Measurements from ENCODE around the gene GINS2. TPM values are rescaled to one million over a fixed set of nuclear protein-coding genes. Genes with fewer than 3 reads are reported as not detected.

The GINS2 gene
- total RNA-seq, 1 experiment from 2014 or later = 38.0 TPM

- no peak for TF ChIP-seq PRDM15 (CRISPR knock-in tag; IDR thresholded peaks at IDR 0.05)
Observed at GRCh38 chr16:85736921-85737320, 48.2 kb upstream of the GINS2 start (continued).

GRCh38 chr16:85735946-85736345 lies 47.2 kb upstream of the GINS2 start:
- H3K4me1 Mint-ChIP-seq = peaks cover 8% of the 10 kb centered on the region
- H3K9me3 Mint-ChIP-seq = no peaks in the 10 kb centered on the region
- no peaks in the 10 kb centered on the region; the same call in 1 of the 2 replicates for H3K27me3 Mint-ChIP-seq (ENCODE audit: low read depth)
- no peaks in the 10 kb centered on the region for H3K36me3 Mint-ChIP-seq
- ATAC-seq = no peak
- POLR2A ChIA-PET = no interaction called here
- CTCF ChIA-PET = interaction anchor here (0.6 to 1.1 kb wide), 3 partner anchors 19 to 84 kb away, joined by 3 to 4 read pairs (median 4); no protein-coding TSS in a partner anchor
- no peak overlapping the region for H3K4me3 Mint-ChIP-seq
- H3K27ac Mint-ChIP-seq = no peak overlapping the region
- no peak for TF ChIP-seq OVOL2 (CRISPR knock-in tag; IDR thresholded peaks at IDR 0.05; ENCODE audit: borderline replicate concordance)
- no peak for TF ChIP-seq GTF2I (CRISPR knock-in tag; conservative IDR thresholded peaks at IDR 0.05)
- no peak for TF ChIP-seq ERG (CRISPR knock-in tag; IDR thresholded peaks at IDR 0.05)
- TF ChIP-seq ZBTB43 (CRISPR knock-in tag; IDR thresholded peaks at IDR 0.05) = no peak
- TF ChIP-seq ZSCAN18 (CRISPR knock-in tag; IDR thresholded peaks at IDR 0.05) = no peak
- no peak for TF ChIP-seq ZNF425 (CRISPR knock-in tag; conservative IDR thresholded peaks at IDR 0.05)
- no peak for TF ChIP-seq AFF4 (CRISPR knock-in tag; IDR thresholded peaks at IDR 0.05; ENCODE audit: borderline replicate concordance)
- no peak for TF ChIP-seq AR (CRISPR knock-in tag; IDR thresholded peaks at IDR 0.05)
- TF ChIP-seq KAT7 (CRISPR knock-in tag; IDR thresholded peaks at IDR 0.05; ENCODE audit: borderline replicate concordance) = no peak
- TF ChIP-seq MXD4 (CRISPR knock-in tag; IDR thresholded peaks at IDR 0.05; ENCODE audit: borderline replicate concordance) = no peak
- TF ChIP-seq ZNF263 (CRISPR knock-in tag; IDR thresholded peaks at IDR 0.05; ENCODE audit: low read depth) = no peak
- no peak for TF ChIP-seq ZNF138 (CRISPR knock-in tag; conservative IDR thresholded peaks at IDR 0.05)
- TF ChIP-seq ZNF121 (CRISPR knock-in tag; IDR thresholded peaks at IDR 0.05) = no peak
- TF ChIP-seq NR2C2 (CRISPR knock-in tag; IDR thresholded peaks at IDR 0.05) = no peak
- no peak for TF ChIP-seq ZNF512 (CRISPR knock-in tag; IDR thresholded peaks at IDR 0.05; ENCODE audit: borderline replicate concordance)
- no peak for DNase-seq (ENCODE audit: low spot score)
